IPS-15b (cell line): Measurements from ENCODE around the gene RAB33B.
"Not testable (repeated sequence)": the region's sequence is repeated elsewhere in the genome, so short reads cannot be mapped to it uniquely, and the experiment has no call there.

Experiments
- H3K27me3 ChIP-seq: one replicate; pipeline ENCODE4 v1.6.1; 2013; ENCODE audit warnings: low read length; ENCODE audit not compliant: control insufficient read depth, insufficient read depth
- H3K36me3 ChIP-seq: one replicate; pipeline ENCODE4 v1.6.1; 2013; ENCODE audit warnings: low read length; ENCODE audit not compliant: control insufficient read depth, insufficient read depth
- H3K4me1 ChIP-seq: one replicate; pipeline ENCODE4 v1.6.1; 2013; ENCODE audit warnings: mild to moderate bottlenecking, low read length; ENCODE audit not compliant: control insufficient read depth, insufficient read depth
- H3K4me3 ChIP-seq: one replicate; pipeline ENCODE4 v1.5.1; 2013; ENCODE audit warnings: low read depth, low read length
- H3K9ac ChIP-seq: one replicate; pipeline ENCODE4 v1.6.1; 2013; ENCODE audit warnings: low read depth, mild to moderate bottlenecking, low read length
- H3K9me3 ChIP-seq: one replicate; pipeline ENCODE4 v1.6.1; 2013; ENCODE audit warnings: mild to moderate bottlenecking, low read length; ENCODE audit not compliant: control insufficient read depth, insufficient read depth

RAB33B gene

DNA sequence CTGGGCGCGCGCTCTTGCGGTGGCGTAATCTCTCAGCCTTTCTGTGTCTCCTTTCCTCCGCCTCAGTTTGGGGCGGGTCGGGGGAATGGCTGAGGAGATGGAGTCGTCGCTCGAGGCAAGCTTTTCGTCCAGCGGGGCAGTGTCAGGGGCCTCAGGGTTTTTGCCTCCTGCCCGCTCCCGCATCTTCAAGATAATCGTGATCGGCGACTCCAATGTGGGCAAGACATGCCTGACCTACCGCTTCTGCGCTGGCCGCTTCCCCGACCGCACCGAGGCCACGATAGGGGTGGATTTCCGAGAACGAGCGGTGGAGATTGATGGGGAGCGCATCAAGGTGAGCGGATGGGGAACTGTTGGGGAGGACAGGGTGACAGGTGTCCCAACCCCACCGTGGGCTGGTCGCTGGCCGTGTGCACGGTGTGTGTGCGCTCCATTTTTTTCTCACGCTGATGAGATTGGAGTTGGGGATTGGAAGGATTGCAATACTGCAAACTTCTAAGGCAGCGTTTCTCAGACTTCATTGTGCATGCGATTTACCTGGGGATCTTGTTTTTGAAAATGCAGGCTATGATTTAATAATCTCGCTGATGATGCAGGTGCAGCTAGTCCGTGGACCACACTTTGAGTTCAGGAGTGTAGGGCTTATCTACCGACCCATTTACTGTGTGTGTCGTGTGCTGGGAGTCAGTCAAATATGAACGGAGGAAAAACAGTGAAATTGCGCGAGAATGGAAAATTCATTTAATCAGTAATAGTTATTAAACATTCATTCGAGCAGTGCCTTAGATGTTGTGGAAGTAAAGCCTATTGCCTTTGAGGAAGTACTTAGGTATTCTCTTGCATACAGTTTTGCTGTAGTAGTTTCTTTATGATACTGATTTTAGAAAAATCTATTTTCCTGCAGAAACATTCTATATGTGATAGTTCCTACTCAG, at the start of gene RAB33B:
TSS of gene RAB33B (plus strand) at position 11 of the 935 bp plus-strand sequence. CDS start at position 86, 75 bp downstream.
- peak within 1 kb of the TSS; percentile 97 for H3K4me3 ChIP-seq
- peak within 1 kb of the TSS; percentile 89 for H3K9ac ChIP-seq
- peaks cover 11% of the 10 kb centered on the region for H3K4me1 ChIP-seq
- no peaks in the 10 kb centered on the region for H3K9me3 ChIP-seq
- H3K27me3 ChIP-seq = no peaks in the 10 kb centered on the region
- H3K36me3 ChIP-seq = no peaks in the 10 kb centered on the region

DNA sequence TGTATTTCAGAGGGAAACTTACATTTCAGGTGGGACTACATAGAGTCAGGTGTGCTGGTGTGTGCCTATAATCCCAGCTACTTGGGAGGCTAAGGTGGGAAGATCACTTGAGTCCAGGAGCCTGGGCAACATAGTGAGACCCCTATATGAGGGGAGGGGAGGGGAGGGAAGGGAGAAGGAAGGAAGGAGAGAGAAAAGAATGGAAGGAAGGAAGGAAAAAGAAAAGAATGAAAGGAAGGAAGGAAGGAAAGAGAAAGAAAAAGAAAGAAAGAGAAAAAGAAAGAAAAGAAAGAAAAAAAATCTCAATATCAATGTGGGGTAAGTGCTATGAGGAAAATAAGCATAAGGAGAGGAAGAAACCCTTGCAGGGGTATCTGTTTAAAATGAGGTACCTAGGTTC, 43.6 kb upstream of the RAB33B start:
- Histone ChIP-seq H3K9ac (no peak overlapping the region), H3K9me3 (no peaks in the 10 kb centered on the region), H3K4me1 (no peaks in the 10 kb centered on the region), H3K27me3 (no peaks in the 10 kb centered on the region), H3K4me3 (no peak overlapping the region), H3K36me3 (no peaks in the 10 kb centered on the region)

DNA sequence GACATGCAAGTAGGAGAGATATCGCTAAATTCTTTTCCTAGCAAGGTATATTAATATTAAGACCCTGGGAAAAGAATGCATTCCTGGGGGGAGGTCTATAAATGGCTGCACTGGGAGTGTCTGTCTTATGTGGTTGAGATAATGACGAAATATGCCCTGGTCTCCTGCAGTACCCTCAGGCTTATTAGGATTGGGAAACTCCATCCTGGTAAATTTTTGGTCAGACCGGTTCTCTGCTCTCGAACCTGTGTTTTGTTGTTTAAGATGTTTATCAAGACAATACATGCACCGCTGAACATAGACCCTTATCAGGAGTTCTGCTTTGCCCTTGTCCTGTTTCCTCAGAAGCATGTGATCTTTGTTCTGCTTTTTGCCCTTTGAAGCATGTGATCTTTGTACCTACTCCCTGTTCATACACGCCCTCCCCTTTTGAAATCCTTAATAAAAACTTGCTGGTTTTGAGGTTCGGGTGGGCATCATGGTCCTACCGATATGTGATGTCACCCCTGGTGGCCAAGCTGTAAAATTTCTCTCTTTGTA, 39.2 kb upstream of the RAB33B start:
- H3K4me3 ChIP-seq, H3K9me3 ChIP-seq, H3K4me1 ChIP-seq, H3K27me3 ChIP-seq, H3K9ac ChIP-seq, H3K36me3 ChIP-seq: not testable (repeated sequence)

GRCh38 chr4:139416073-139416673, 37.7 kb upstream of the RAB33B start:
- H3K4me3 ChIP-seq = no peak overlapping the region

GRCh38 chr4:139419388-139419914, 34.5 kb upstream of the RAB33B start:
- Histone ChIP-seq H3K9ac (no peak overlapping the region), H3K36me3 (no peaks in the 10 kb centered on the region), H3K4me1 (no peaks in the 10 kb centered on the region), H3K9me3 (no peaks in the 10 kb centered on the region), H3K27me3 (no peaks in the 10 kb centered on the region), H3K4me3 (no peak overlapping the region)

More at GRCh38 chr4:139416073-139416673, 37.7 kb upstream of the RAB33B start:
- H3K4me1 ChIP-seq = no peaks in the 10 kb centered on the region
- no peaks in the 10 kb centered on the region for H3K27me3 ChIP-seq
- no peak overlapping the region for H3K9ac ChIP-seq
- H3K36me3 ChIP-seq = no peaks in the 10 kb centered on the region
- H3K9me3 ChIP-seq = no peaks in the 10 kb centered on the region

DNA sequence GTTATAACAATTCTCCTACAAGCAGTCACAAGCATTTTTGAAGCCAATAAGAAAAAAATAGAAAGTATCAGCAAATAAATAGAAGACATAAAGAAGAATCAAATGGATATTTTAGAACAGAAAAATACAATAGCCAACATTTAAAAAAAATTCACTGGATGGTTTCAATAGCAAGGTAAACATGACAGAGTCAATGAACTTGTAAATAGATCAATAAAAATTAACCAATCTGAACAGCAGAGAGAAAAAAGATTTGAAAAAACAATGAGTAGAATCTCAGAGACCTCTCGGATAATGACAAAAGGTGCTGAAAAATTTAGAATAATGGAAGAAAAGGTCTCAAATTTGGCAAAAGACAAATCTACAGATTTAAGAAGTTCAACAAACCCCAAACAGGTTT, 33.3 kb upstream of the RAB33B start:
- no peaks in the 10 kb centered on the region for H3K4me1 ChIP-seq
- H3K36me3 ChIP-seq = no peaks in the 10 kb centered on the region
- no peak overlapping the region for H3K4me3 ChIP-seq
- no peak overlapping the region for H3K9ac ChIP-seq
- no peaks in the 10 kb centered on the region for H3K9me3 ChIP-seq
- H3K27me3 ChIP-seq = no peaks in the 10 kb centered on the region

DNA sequence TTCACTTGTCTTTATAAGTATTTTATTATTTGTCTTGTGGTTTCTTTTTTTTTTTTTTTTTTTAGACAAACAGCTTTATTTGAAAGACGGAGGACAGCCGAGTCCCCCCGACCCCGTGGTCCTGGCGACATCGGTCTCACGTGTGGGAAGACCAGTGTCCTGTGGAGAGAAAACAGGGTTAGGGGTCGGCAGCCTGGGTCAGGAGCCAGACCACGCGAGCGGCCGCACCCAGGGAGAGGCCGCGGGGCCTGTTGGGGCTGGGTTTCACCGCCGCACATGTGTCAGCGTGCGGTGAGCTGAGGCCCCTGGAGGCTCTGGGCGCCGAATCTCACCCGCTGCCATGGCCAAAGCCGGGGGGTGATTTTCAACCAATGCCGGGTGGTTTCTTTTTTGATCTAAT, 17.8 kb upstream of the RAB33B start:
- no peak overlapping the region for H3K4me3 ChIP-seq
- H3K4me1 ChIP-seq = no peaks in the 10 kb centered on the region
- no peak overlapping the region for H3K9ac ChIP-seq
- H3K36me3 ChIP-seq = no peaks in the 10 kb centered on the region
- H3K9me3 ChIP-seq = no peaks in the 10 kb centered on the region
- no peaks in the 10 kb centered on the region for H3K27me3 ChIP-seq

DNA sequence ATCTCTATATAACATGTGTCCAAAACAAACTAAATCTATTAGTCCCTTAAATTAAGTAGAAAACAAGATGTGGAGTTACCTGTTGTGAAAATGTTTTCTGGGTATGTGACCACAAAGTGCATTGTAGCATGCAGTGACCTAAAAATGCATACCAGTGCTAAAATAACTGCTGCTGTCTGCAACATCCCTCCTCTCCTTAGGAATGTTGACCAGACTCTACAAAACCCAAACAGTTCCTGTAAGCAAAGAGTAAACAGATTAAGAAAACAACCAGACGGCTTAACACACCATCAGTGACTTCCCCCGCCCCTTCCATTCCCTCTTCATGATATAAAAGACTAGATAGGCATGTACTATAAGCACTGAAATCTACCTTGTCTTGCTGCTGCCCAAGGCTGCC, 15.8 kb upstream of the RAB33B start:
- H3K9me3 ChIP-seq = no peaks in the 10 kb centered on the region
- H3K36me3 ChIP-seq = no peaks in the 10 kb centered on the region
- H3K4me1 ChIP-seq = no peaks in the 10 kb centered on the region
- no peak overlapping the region for H3K4me3 ChIP-seq
- no peaks in the 10 kb centered on the region for H3K27me3 ChIP-seq
- H3K9ac ChIP-seq = no peak overlapping the region

GRCh38 chr4:139441029-139441428, 12.9 kb upstream of the RAB33B start:
- Histone ChIP-seq H3K27me3 (no peaks in the 10 kb centered on the region), H3K4me1 (no peaks in the 10 kb centered on the region), H3K36me3 (no peaks in the 10 kb centered on the region), H3K9me3 (no peaks in the 10 kb centered on the region), H3K4me3 (no peak overlapping the region), H3K9ac (no peak overlapping the region)

DNA sequence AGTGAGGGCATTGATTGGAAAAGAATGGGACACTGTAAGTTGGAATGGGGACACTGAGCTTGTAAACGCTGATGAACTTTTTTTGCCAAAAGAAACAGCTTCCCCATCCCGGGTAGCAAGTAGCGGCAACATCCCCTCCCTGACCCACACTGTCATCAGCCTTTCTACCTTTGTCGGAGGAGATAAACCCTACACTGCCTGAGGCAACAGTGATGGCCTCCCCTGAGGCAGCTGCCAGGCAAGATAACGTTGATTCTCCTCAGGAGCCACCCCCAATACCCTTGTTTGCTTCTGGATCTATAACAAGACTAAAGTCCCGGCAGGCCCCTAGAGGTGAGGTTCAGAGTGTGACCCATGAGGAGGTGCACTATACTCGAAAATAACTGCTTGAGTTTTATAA, 10.3 kb upstream of the RAB33B start:
- Histone ChIP-seq H3K9me3 (no peaks in the 10 kb centered on the region), H3K36me3 (no peaks in the 10 kb centered on the region), H3K27me3 (no peaks in the 10 kb centered on the region), H3K4me3 (no peak overlapping the region), H3K4me1 (no peaks in the 10 kb centered on the region), H3K9ac (no peak overlapping the region)

- not testable (repeated sequence) for H3K27me3 ChIP-seq, H3K36me3 ChIP-seq, H3K4me1 ChIP-seq, H3K9ac ChIP-seq, H3K9me3 ChIP-seq, H3K4me3 ChIP-seq
Observed at GRCh38 chr4:139444881-139445280, 9.0 kb upstream of the RAB33B start.

DNA sequence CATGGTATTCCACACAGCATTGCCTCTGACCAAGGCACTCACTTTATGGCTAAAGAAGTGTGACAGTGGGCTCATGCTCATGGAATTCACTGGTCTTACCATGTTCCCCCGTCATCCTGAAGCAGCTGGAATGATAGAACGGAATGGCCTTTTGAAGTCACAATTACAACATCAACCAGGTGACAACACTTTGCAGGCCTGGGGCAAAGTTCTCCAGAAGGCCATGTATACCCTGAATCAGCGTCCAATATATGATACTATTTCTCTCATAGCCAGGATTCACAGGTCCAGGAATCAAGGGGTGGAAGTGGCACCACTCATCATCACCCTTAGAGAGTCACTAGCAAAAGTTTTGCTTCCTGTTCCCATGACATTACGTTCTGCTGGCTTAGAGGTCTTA, 6.8 kb upstream of the RAB33B start:
- not testable (repeated sequence) for H3K4me1 ChIP-seq, H3K36me3 ChIP-seq, H3K9ac ChIP-seq, H3K4me3 ChIP-seq, H3K9me3 ChIP-seq, H3K27me3 ChIP-seq
